ENCODE measurements around the gene ZWILCH. TPM values are rescaled to one million over a fixed set of nuclear protein-coding genes. Genes with fewer than 3 reads are reported as not detected.
"Not testable (repeated sequence)": the region's sequence is repeated elsewhere in the genome, so short reads cannot be mapped to it uniquely, and the experiment has no call there.

The ZWILCH gene
- total RNA-seq, 1 experiment from 2014 or later, result 37.4 TPM

DNA sequence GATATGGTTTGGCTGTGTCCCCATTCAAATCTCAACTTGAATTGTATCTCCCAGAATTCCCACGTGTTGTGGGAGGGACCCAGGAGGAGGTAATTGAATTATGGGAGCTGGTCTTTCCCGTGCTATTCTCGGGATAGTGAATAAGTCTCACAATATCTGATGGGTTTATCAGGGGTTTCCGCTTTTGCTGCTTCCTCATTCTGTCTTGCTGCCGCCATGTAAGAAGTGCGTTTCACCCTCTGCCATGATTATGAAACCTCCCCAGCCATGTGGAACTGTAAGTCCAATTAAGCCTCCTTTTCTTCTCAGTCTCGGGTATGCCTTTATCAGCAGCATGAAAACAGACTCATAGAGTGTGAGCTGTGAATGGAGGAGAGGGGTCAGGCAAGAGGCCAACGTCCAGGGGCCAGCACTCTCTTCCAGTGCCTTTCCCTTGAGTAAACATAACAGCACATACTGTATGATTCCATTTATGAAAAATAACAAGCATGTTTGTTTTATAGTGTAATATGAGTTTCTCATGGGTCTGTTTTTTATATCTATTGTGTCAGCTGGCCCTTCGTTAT is 76.9 kb downstream of the ZWILCH start:
- no peak for DNase-seq (ENCODE audit: low read depth)

- no peak for DNase-seq (ENCODE audit: low read depth)
Observed at GRCh38 chr15:66586155-66586976, 81.2 kb downstream of the ZWILCH start.

- DNase-seq (ENCODE audit: low read depth), result no peak
Observed at GRCh38 chr15:66587020-66587419, 81.9 kb downstream of the ZWILCH start.

- no peak for DNase-seq (ENCODE audit: low read depth)
Observed at GRCh38 chr15:66587749-66588148, 82.6 kb downstream of the ZWILCH start.

DNA sequence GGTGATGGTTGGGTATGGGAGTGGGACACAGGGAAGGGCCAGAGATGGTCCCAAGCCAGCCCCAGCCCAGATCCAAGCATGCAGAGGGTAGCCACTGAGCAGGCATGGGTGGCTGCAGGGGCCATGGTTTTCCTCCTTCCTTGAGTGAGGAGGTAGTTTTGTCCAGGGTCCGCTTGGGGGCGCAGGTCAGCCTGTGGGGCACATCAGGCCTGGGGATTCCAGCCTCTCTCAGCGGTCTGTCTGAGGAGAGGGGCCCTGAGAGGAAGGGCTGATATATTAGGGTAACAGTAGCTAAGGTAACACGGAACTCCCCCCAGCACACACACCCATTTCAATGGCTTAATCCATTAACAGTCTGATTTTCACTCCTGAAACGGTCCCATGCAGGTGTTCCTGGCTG is 83.4 kb downstream of the ZWILCH start:
- peak; percentile 39 for DNase-seq (ENCODE audit: low read depth)

GRCh38 chr15:66588971-66589370 is 83.8 kb downstream of the ZWILCH start:
- no peak for DNase-seq (ENCODE audit: low read depth)

DNA sequence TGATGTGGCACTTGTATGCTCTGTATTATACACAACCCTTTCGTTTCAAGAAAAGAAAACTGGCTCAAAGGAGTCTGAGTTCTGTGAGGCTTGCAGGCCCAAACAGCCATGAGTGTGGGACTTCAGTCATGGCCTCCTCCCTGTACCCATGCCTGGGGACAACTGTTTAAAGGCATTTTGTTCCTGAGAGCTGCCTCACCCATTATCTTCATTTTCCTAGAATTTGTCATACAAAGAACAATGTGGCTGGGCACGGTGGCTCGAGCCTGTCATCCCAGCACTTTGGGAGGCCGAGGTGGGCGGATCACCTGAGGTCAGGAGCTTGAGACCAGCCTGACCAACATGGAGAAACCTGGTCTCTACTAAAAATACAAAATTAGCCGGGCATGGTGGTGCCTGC is 84.3 kb downstream of the ZWILCH start:
- DNase-seq (ENCODE audit: low read depth), result not testable (repeated sequence)

- DNase-seq (ENCODE audit: low read depth), result no peak
Observed at GRCh38 chr15:66590435-66590834, 85.3 kb downstream of the ZWILCH start.

GRCh38 chr15:66591322-66591862 is 86.3 kb downstream of the ZWILCH start:
- DNase-seq (ENCODE audit: low read depth), result no peak

GRCh38 chr15:66592505-66593218 is 87.5 kb downstream of the ZWILCH start:
- no peak for DNase-seq (ENCODE audit: low read depth)

GRCh38 chr15:66593219-66593780 is 88.2 kb downstream of the ZWILCH start:
- no peak for DNase-seq (ENCODE audit: low read depth)

- DNase-seq (ENCODE audit: low read depth), result no peak
Observed at GRCh38 chr15:66594344-66594743, 89.2 kb downstream of the ZWILCH start.

- DNase-seq (ENCODE audit: low read depth), result no peak
Observed at GRCh38 chr15:66594836-66595235, 89.7 kb downstream of the ZWILCH start.

DNA sequence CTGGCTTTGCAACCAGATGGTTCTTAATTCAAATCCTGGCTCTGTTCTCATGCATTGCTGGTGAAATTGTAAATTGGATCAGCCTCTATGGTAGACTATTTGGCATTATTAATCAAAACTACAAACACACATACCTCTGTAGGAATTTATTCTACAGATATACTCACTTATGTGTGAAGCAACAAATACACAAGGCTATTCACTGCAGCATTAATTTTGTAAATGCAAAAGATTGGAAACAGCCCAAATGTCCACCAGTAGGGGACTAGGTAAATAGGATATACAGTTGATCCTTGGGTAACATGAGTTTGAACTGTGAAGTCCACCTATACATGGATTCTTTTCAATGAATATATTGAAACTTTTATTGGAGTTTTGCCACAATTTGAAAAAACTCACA is 90.2 kb downstream of the ZWILCH start:
- no peak for DNase-seq (ENCODE audit: low read depth)

DNA sequence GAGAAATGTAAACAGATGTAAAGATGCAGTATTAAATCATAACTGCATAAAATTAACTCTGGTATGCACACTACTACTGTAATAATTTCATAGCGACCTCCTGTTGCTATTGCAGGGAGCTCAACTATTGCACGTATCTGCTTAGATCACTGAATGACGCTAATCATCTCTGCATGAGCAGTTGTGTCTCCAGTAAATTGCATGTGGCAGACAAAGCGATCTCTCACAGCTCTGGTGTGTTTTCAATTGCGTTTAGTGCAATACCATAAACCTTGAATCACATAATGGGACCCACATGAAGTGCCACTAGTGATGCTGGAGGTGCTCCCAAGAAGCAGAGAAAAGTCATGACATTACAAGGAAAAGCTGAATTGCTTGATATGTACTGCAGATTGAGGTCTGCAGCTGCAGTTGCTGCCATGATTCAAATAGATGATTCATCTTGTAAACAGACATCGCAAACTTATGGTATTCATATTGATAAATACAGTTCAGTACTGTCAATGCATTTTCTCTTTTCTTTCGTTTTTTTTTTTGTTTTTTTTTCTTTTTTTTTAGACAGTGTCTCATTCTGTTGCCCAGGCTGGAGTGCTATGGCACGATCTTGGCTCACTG is 90.9 kb downstream of the ZWILCH start:
- no peak for DNase-seq (ENCODE audit: low read depth)

DNA sequence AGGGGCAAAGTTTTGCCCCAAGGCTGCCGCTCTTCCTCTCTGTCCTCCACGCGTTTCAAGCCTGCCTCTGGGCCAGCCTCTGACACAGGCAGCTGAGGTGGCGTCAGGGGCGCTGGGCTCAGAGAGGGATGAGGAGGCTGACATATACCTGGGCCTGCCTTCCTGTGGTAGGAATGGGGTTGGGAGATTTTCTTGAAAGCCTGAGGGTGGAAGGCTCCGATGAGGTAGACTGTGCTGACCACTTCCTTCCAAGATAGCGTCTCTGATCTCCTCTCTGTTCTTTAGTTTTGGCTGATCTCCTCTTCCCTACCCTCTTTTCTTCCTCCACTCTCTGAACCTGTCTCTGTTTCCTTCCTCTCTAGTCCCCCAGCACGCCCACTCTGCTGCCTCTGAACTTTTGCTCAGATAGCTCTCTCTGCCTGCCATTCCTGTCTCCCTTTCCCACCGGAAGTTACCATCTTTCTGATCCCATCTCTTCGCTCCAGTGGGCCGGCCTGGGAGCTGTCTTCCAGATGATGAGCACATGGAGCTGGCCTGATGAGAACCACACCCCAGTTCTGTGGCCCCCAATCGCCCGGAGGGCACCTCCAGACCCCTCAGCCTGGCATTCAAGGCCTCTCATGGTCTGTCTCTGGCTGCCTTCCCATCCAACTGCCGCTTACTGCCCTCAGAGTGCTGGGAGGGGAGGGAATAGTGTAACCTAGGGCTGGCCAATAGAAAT is 93.1 kb downstream of the ZWILCH start:
- no peak for DNase-seq (ENCODE audit: low read depth)

Other genes with a start within 250 kb of the ZWILCH start
- 11.9 and 15.5 TPM in 2 replicates for gene DIS3L, start 211.8 kb upstream of the ZWILCH start, total RNA-seq (2014; rRNA removed; shearing (Covaris generic))
- gene TIPIN, start 148.6 kb upstream of the ZWILCH start, total RNA-seq (2014; rRNA removed; shearing (Covaris generic)), result 23.4 and 58.0 TPM in 2 replicates
- 30.7 and 47.9 TPM in 2 replicates for gene MAP2K1, start 118.4 kb upstream of the ZWILCH start, total RNA-seq (2014; rRNA removed; shearing (Covaris generic))
- 37.5 and 39.1 TPM in 2 replicates for gene SNAPC5, start 7.6 kb upstream of the ZWILCH start, total RNA-seq (2014; rRNA removed; shearing (Covaris generic))
- gene RPL4, start 471 bp upstream of the ZWILCH start, total RNA-seq (2014; rRNA removed; shearing (Covaris generic)), result 2,284 and 3,077 TPM in 2 replicates
- gene LCTL, start 60.7 kb downstream of the ZWILCH start, total RNA-seq (2014; rRNA removed; shearing (Covaris generic)), result 0.57 TPM in 1 of 2 replicates, not detected in the other
- 9.0 and 12.2 TPM in 2 replicates for gene SMAD6, start 196.9 kb downstream of the ZWILCH start, total RNA-seq (2014; rRNA removed; shearing (Covaris generic))

Measured in Daoy (cell line).